ENCODE results near the gene ACTL7A.

The ACTL7A gene

GRCh38 chr9:108850293-108850897 lies 11.7 kb upstream of the ACTL7A start:
- DNase-seq, result peak in 1 of 2 experiments; percentile 34

- no peak for DNase-seq
These were observed 10.9 kb upstream of the ACTL7A start for GRCh38 chr9:108851138-108851537.

GRCh38 chr9:108852079-108852478 lies 10.0 kb upstream of the ACTL7A start:
- DNase-seq, result no peak

- no peak for DNase-seq
These were observed 8.0 kb upstream of the ACTL7A start for GRCh38 chr9:108854094-108854493.

GRCh38 chr9:108854641-108855528 lies 7.2 kb upstream of the ACTL7A start:
- DNase-seq, result no peak

GRCh38 chr9:108855529-108855886 lies 6.6 kb upstream of the ACTL7A start:
- no peak for DNase-seq

GRCh38 chr9:108855888-108856287 lies 6.2 kb upstream of the ACTL7A start, which contains the start of gene ACTL7B:
ACTL7B (minus strand) TSS chr9:108855986; CDS start chr9:108855930, 56 bp downstream.
- no peak for DNase-seq

GRCh38 chr9:108857572-108857971 lies 4.5 kb upstream of the ACTL7A start:
- DNase-seq, result no peak

GRCh38 chr9:108859459-108860114 lies 2.5 kb upstream of the ACTL7A start:
- no peak for DNase-seq

- DNase-seq, result no peak
These were observed 1.7 kb upstream of the ACTL7A start for GRCh38 chr9:108860354-108860753.

- DNase-seq, result no peak
These were observed 1.3 kb upstream of the ACTL7A start for GRCh38 chr9:108860764-108861163.

- no peak for DNase-seq
These were observed 602 bp upstream of the ACTL7A start for GRCh38 chr9:108861464-108861863.

GRCh38 chr9:108863891-108864290 lies 1.8 kb downstream of the ACTL7A start:
- no peak for DNase-seq

- DNase-seq, result no peak
These were observed 2.4 kb downstream of the ACTL7A start for GRCh38 chr9:108864446-108864845.

- DNase-seq, result no peak
These were observed 3.0 kb downstream of the ACTL7A start for GRCh38 chr9:108865037-108865436.

- no peak for DNase-seq
These were observed 3.9 kb downstream of the ACTL7A start for GRCh38 chr9:108866001-108866420.

- DNase-seq, result no peak
These were observed 5.0 kb downstream of the ACTL7A start for GRCh38 chr9:108867116-108867515.

- DNase-seq, result no peak
These were observed 5.8 kb downstream of the ACTL7A start for GRCh38 chr9:108867829-108868228.

GRCh38 chr9:108869092-108869725 lies 7.1 kb downstream of the ACTL7A start:
- DNase-seq, result no peak

GRCh38 chr9:108874058-108874788 lies 12.2 kb downstream of the ACTL7A start:
- no peak for DNase-seq

GRCh38 chr9:108876425-108876824 lies 14.4 kb downstream of the ACTL7A start:
- DNase-seq, result no peak

- no peak for DNase-seq
These were observed 15.5 kb downstream of the ACTL7A start for GRCh38 chr9:108877524-108877923.

Measured in NCI-H2081 (cell line).